ENCODE results near the gene RAB20.

- TF ChIP-seq, protein P1, sequence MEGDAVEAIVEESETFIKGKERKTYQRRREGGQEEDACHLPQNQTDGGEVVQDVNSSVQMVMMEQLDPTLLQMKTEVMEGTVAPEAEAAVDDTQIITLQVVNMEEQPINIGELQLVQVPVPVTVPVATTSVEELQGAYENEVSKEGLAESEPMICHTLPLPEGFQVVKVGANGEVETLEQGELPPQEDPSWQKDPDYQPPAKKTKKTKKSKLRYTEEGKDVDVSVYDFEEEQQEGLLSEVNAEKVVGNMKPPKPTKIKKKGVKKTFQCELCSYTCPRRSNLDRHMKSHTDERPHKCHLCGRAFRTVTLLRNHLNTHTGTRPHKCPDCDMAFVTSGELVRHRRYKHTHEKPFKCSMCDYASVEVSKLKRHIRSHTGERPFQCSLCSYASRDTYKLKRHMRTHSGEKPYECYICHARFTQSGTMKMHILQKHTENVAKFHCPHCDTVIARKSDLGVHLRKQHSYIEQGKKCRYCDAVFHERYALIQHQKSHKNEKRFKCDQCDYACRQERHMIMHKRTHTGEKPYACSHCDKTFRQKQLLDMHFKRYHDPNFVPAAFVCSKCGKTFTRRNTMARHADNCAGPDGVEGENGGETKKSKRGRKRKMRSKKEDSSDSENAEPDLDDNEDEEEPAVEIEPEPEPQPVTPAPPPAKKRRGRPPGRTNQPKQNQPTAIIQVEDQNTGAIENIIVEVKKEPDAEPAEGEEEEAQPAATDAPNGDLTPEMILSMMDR (IDR thresholded peaks at IDR 0.05; ENCODE audit: insufficient read depth, low read depth, low read length), result no peak
- TF ChIP-seq EZH2 (IDR thresholded peaks at IDR 0.05; ENCODE audit: insufficient read depth, low read length), result no peak
These were observed 57.5 kb downstream of the RAB20 start for GRCh38 chr13:110503979-110504499.

Data from astrocyte (in vitro differentiated cells and primary cell).